ENCODE measurements around the gene RAP1GAP2.

GRCh38 chr17:2959371-2960130 lies 163.3 kb downstream of the RAP1GAP2 start:
- TF ChIP-seq CTCF (IDR thresholded peaks at IDR 0.05; ENCODE audit: low read depth, low read length, poor library complexity, severe bottlenecking) (no peak), EZH2phosphoT487 (IDR thresholded peaks at IDR 0.05; ENCODE audit: borderline replicate concordance, low read length) (no peak)

Data from DOHH2 (cell line).